ENCODE data around the gene DST. TPM values are rescaled to one million over a fixed set of nuclear protein-coding genes. Genes with fewer than 3 reads are reported as not detected.
"Not testable (repeated sequence)": the region's sequence is repeated elsewhere in the genome, so short reads cannot be mapped to it uniquely, and the experiment has no call there.

DST gene
- polyA plus RNA-seq, 1 donor from 2014 or later: not detected

DNA sequence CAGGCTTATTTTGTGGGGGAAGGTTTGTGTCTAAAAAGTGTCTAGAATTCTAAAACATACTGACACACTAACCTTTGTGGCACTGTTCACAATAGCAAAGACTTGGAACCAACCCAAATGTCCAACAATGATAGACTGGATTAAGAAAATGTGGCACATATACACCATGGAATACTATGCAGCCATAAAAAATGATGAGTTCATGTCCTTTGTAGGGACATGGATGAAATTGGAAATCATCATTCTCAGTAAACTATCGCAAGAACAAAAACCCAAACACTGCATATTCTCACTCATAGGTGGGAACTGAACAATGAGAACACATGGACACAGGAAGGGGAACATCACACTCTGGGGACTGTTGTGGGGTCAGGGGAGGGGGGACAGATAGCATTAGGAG, 146.0 kb downstream of the DST start:
- not testable (repeated sequence) for H3K27ac Mint-ChIP-seq, H3K9me3 Mint-ChIP-seq, H3K36me3 Mint-ChIP-seq, H3K4me1 Mint-ChIP-seq, H3K4me3 Mint-ChIP-seq, H3K27me3 Mint-ChIP-seq

DNA sequence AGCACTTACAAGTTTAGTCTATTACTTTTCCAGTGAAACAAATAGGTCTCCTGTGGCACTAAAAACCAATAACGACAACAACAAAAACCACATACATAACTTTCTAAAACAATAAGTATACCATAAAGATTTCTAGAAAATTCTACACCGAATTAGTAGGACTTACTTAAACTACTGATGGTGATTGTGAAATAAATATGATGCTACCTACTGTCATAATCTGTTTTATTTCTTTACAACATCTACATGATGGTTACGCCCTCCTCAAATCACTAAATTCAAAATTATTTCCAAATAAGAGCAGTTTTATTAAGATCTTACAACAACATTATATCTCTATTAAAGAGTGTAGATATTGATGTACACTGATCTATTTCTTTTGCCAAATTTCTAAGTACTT, 147.0 kb downstream of the DST start:
- Mint-ChIP-seq H3K4me3 (no peak overlapping the region), H3K27me3 (no peaks in the 10 kb centered on the region), H3K36me3 (peaks cover 2% of the 10 kb centered on the region), H3K9me3 (no peaks in the 10 kb centered on the region), H3K27ac (no peak overlapping the region), H3K4me1 (no peaks in the 10 kb centered on the region)

DNA sequence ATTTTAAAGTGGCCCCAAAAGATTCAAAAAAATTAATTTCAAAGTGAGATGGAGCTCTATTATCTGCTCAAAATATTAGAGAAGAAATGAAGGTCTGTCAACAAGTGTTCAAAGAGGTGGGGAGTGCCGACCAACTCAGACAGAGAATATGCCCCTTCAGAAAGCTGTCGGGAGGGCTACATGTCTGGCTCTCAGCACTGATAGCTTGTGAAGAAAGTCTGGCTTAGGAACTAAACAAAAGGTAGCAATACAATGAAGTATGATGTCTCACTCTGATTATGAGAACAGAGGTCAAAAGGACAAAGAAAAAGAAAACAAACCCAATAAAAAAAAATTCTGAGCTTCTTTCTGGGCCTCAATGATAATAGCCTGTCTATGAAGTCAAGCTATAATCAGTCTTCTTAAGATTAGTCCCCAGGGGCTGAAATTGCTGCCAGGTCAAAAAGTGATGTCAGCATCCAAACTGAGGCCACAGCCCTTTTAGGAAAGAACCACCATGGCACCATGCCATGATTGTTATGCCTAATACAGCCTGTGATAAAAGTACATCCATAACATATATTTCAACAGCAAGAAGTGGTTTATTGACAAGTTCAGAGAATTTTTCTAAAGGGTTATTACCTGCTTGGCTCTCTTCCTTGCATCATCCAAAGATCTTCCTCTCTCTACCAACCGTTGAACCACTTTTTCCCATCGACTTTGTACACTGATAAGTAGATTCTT, 150.9 kb downstream of the DST start:
- Mint-ChIP-seq H3K9me3 (no peaks in the 10 kb centered on the region), H3K4me1 (no peaks in the 10 kb centered on the region), H3K27me3 (no peaks in the 10 kb centered on the region), H3K27ac (no peak overlapping the region), H3K4me3 (no peak overlapping the region), H3K36me3 (no peaks in the 10 kb centered on the region)

DNA sequence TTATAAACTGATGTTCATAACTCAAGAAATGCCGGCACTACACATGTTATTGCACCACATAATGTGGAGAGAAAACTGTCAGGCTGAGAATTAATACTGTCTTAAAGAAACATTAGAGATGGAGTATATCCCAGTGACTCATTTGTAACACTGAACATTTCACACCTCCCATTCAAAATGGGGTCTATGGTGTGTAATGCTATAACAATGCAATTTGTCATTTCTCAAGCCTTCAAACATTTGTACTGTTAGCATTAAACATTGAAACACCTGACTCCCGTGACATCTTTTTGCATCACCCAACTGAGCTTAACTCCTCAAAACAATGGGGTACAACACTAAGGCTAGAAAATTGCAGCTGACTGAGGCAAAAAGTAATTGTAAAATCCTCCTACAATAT, 151.7 kb downstream of the DST start:
- no peaks in the 10 kb centered on the region for H3K36me3 Mint-ChIP-seq
- no peak overlapping the region for H3K27ac Mint-ChIP-seq
- H3K9me3 Mint-ChIP-seq: no peaks in the 10 kb centered on the region
- no peak overlapping the region for H3K4me3 Mint-ChIP-seq
- H3K4me1 Mint-ChIP-seq: no peaks in the 10 kb centered on the region
- no peaks in the 10 kb centered on the region for H3K27me3 Mint-ChIP-seq

- Mint-ChIP-seq H3K36me3 (no peaks in the 10 kb centered on the region), H3K27ac (no peak overlapping the region), H3K4me1 (no peaks in the 10 kb centered on the region), H3K27me3 (no peaks in the 10 kb centered on the region), H3K9me3 (no peaks in the 10 kb centered on the region), H3K4me3 (no peak overlapping the region)
Observed at GRCh38 chr6:56489559-56489958, 153.1 kb downstream of the DST start.

DNA sequence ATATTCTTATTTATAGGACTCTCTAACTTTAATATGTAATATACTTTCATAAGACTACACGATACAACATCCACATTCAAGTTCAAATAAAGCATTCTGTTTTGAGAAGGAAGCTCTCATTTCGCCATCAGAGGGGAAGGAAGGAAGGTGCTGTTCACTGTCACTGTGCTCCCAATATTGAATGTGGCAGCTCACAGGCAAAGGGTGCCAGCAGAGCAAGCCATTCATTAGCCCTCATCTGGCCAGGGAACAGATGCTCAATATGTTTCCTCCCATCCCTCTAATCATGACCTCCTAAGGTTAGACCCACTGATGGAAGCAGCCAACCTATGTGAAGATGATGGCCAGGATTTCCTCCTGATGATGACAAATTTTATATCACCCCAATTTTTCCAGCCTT, 154.4 kb downstream of the DST start:
- Mint-ChIP-seq H3K36me3 (no peaks in the 10 kb centered on the region), H3K27me3 (no peaks in the 10 kb centered on the region), H3K9me3 (no peaks in the 10 kb centered on the region), H3K4me3 (peak overlapping the region in 1 of 4 donors; percentile 35), H3K4me1 (no peaks in the 10 kb centered on the region), H3K27ac (no peak overlapping the region)

DNA sequence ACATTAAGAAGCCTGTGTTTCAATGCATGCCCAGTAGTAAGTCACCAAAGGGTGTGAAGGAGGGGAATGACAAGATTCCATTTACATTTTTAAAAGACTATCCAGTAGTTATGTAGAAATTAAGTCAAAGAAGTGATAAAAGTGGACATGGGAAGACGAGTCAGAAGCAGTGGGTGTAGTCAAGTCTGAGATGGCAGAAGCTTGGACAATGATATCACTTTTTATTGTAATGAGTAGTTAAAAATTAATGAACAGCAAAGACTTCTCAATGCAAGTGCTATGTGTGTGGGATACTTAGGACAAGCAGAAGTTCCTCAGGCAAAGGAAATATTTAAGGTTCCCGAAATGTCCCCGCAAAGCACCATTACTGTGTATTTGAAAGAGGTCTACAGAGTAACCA, 156.0 kb downstream of the DST start:
- H3K27me3 Mint-ChIP-seq: no peaks in the 10 kb centered on the region
- H3K4me3 Mint-ChIP-seq: no peak overlapping the region
- H3K27ac Mint-ChIP-seq: no peak overlapping the region
- H3K36me3 Mint-ChIP-seq: no peaks in the 10 kb centered on the region
- no peaks in the 10 kb centered on the region for H3K4me1 Mint-ChIP-seq
- no peaks in the 10 kb centered on the region for H3K9me3 Mint-ChIP-seq

- Mint-ChIP-seq H3K27me3 (no peaks in the 10 kb centered on the region), H3K9me3 (peaks cover 0 to 1% (median 0%) of the 10 kb centered on the region in 3 donors), H3K27ac (no peak overlapping the region), H3K36me3 (no peaks in the 10 kb centered on the region), H3K4me1 (no peaks in the 10 kb centered on the region), H3K4me3 (no peak overlapping the region)
Observed at GRCh38 chr6:56484669-56485068, 158.0 kb downstream of the DST start.

GRCh38 chr6:56483929-56484328, 158.8 kb downstream of the DST start:
- Mint-ChIP-seq H3K27me3 (no peaks in the 10 kb centered on the region), H3K36me3 (no peaks in the 10 kb centered on the region), H3K4me1 (no peaks in the 10 kb centered on the region), H3K9me3 (peaks cover 0 to 4% (median 4%) of the 10 kb centered on the region in 3 donors), H3K27ac (no peak overlapping the region), H3K4me3 (no peak overlapping the region)

DNA sequence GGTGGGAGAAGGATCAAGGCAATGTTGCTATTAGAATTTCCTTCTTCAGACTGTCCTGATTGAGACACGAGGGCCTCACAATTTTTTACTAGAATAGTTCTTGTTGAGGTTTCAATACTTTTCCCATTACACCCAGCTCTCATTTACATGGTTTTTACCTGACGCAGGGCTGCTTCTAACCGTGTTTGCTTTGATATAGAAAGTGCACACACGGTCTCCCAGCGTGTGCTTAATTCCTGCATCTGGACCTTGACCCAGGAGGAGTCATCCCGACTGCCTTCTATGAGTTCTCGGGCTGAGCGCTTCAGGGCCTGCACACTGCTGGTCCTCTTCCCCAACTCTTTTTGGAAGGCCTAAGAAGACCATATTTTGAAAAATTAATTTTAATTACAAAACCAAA, 160.2 kb downstream of the DST start:
- Mint-ChIP-seq H3K27ac (no peak overlapping the region), H3K27me3 (no peaks in the 10 kb centered on the region), H3K4me3 (no peak overlapping the region), H3K9me3 (peaks cover 0 to 5% (median 4%) of the 10 kb centered on the region in 3 donors), H3K36me3 (no peaks in the 10 kb centered on the region), H3K4me1 (no peaks in the 10 kb centered on the region)

- Mint-ChIP-seq H3K36me3 (no peaks in the 10 kb centered on the region), H3K4me1 (no peaks in the 10 kb centered on the region), H3K4me3 (no peak overlapping the region), H3K27ac (no peak overlapping the region), H3K9me3 (peaks cover 0 to 5% (median 4%) of the 10 kb centered on the region in 3 donors), H3K27me3 (no peaks in the 10 kb centered on the region)
Observed at GRCh38 chr6:56481957-56482356, 160.7 kb downstream of the DST start.

DNA sequence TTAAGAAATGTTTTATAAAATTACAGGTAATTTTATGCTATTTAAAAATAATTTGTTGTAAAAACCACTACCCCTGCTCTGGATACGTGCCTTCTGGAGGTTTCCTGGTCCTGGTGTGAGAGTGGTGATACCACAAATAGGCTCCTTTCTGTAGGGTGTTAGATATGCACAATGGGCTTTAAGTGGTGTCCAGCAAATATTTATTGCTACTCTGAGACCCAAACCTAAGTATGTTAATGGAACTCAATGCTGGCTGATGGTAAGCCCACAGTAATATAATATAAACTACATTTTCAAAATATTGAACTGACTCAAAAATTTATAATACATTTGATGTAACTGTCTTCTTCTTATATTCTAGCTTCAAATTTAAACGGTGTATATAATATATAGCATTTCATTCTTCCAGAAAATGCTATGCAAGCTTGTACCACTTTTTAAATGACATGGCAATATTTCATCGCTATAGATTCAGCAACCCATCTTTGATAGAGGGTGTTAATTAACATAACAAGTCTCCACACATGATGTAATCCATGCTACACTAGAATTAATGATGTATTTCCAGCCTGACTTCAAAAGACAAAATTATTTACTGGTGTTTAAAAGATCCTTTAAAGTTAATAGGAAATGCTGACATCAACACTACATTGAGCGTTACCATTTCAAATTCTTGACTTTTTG, 161.9 kb downstream of the DST start:
- Mint-ChIP-seq H3K4me3 (no peak overlapping the region), H3K27me3 (no peaks in the 10 kb centered on the region), H3K27ac (no peak overlapping the region), H3K9me3 (peaks cover 0 to 5% (median 4%) of the 10 kb centered on the region in 3 donors), H3K4me1 (no peaks in the 10 kb centered on the region), H3K36me3 (no peaks in the 10 kb centered on the region)

DNA sequence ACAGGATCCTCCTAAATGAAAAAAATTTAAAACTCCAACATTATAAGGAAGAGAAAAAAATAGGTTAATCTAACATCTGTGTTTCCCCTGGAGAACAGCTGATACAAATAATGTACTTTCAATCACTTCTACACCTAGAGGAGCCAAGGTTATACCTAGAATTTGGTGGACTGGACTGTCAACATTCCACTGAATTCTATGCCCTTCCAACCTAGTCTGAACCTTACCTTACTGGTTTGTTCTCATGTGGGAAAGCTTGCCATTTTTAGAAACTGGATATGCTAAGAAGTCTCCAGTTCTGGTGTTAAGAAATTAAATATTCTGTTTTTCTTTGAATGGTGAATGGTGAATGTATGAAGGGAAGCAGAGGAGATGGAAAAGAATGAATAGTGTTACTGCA, 162.4 kb downstream of the DST start:
- Mint-ChIP-seq H3K27me3 (no peaks in the 10 kb centered on the region), H3K27ac (no peak overlapping the region), H3K36me3 (no peaks in the 10 kb centered on the region), H3K4me3 (no peak overlapping the region), H3K9me3 (peaks cover 0 to 5% (median 4%) of the 10 kb centered on the region in 3 donors), H3K4me1 (no peaks in the 10 kb centered on the region)

GRCh38 chr6:56479381-56479780, 163.3 kb downstream of the DST start:
- Mint-ChIP-seq H3K4me1 (no peaks in the 10 kb centered on the region), H3K27ac (no peak overlapping the region), H3K9me3 (peaks cover 0 to 5% (median 4%) of the 10 kb centered on the region in 3 donors), H3K36me3 (no peaks in the 10 kb centered on the region), H3K27me3 (no peaks in the 10 kb centered on the region), H3K4me3 (no peak overlapping the region)

DNA sequence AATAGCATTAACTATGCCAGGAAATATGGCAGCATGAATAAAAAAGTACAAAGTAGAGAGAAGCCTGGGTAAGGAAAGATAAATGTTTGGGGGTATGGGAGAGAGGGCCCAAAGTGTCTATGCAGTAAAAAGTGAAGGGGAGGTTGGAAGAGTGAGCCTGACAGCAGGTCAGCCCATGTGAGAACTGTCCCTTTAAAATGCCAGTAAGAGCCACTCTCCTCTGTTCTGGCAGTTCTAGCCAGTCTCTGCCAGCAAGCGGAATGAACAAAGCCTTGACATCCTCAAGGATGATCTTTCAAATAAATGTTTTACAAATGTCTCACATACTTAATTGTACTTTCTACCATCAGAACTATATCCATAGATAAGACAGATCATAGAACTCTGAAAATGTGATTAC, 164.5 kb downstream of the DST start:
- Mint-ChIP-seq H3K4me1 (no peaks in the 10 kb centered on the region), H3K27me3 (no peaks in the 10 kb centered on the region), H3K4me3 (no peak overlapping the region), H3K36me3 (no peaks in the 10 kb centered on the region), H3K27ac (no peak overlapping the region), H3K9me3 (peaks cover 0 to 5% (median 4%) of the 10 kb centered on the region in 3 donors)

DNA sequence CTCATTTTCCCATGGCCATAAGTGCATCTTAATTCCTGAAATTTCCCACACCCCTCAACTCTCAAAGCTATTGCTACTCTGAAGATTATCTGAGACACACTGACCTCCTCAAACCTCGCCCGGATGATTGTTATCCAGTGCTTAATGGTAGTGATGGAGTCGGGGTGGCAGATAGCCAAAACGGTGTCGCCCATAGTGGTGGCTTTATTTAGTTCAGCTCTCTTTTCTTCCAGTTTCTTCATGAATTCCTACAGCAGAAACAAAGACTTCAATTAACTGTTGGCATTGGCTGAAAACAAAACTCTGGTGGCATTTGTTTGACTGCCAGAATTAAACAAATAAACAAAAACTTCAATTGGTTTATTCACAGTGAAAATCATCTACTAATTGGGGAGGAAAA, 165.4 kb downstream of the DST start:
- Mint-ChIP-seq H3K9me3 (peaks cover 0 to 5% (median 4%) of the 10 kb centered on the region in 3 donors), H3K4me1 (no peaks in the 10 kb centered on the region), H3K27ac (no peak overlapping the region), H3K36me3 (no peaks in the 10 kb centered on the region), H3K27me3 (no peaks in the 10 kb centered on the region), H3K4me3 (no peak overlapping the region)
